ENCODE measurements around the gene FNIP1.

Gene FNIP1

DNA sequence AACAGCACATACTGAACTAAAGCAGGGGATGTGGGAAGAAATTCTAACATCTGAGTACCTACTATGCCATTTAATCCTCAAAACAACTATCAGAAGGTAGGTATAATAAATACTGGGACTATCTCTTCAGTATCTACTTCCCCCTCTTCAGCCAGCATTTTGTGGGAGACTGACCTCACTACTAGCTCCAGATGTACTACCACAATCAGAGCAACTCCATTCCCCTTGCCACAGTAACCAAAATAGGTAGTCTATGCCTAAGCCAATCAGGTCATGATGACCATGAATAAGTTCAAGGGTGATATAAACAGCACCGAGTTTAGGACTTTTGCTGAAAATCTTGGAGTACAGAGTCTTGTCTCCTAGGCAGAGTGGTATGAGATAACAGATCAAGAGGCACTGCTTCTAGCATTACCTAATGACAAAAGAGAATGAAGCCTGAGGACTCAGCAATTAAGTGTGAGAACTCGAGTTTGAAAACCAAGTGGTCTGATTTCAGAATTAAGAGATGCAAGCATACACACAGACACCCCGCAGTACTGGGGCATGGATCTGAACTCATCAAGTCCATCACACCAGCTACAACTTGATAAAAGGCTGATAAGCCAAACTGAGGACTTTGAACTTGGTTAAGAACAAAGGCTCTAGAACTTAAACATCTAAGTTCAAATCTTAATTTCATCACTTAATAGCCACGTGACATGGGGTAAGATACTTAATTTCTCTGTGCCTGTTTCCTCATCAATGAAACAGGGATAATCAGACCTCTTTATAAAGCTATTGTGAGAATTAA is 9.7 kb downstream of the FNIP1 start:
- Histone ChIP-seq H3K36me3 (ENCODE audit: insufficient read depth, low read length) (peaks cover 3% of the 10 kb centered on the region; the same call in 1 of the 2 replicates), H4K20me1 (ENCODE audit: insufficient read depth, low read length) (peaks cover 53% of the 10 kb centered on the region), H3K4me2 (ENCODE audit: insufficient read depth, low read length) (no peak overlapping the region), H2AFZ (ENCODE audit: low read depth, low read length) (no peak overlapping the region), H3K4me1 (ENCODE audit: insufficient read depth, low read length) (no peaks in the 10 kb centered on the region), H3K79me2 (ENCODE audit: insufficient read depth, low read length) (peaks cover 98% of the 10 kb centered on the region), H3K27ac (ENCODE audit: low read length) (no peak overlapping the region), H3K4me3 (ENCODE audit: low read depth in 1 of 2, low read length in 2 of 2) (no peak overlapping the region), H3K27me3 (ENCODE audit: insufficient read depth, low read length, poor library complexity) (no peaks in the 10 kb centered on the region), H3K9ac (ENCODE audit: low read depth, low read length) (no peak overlapping the region), H3K9me3 (ENCODE audit: insufficient read depth, low read length, severe bottlenecking) (no peaks in the 10 kb centered on the region)
- no peak for DNase-seq
- no peak; the same call in 2 of the 3 replicates for ATAC-seq (ENCODE audit: insufficient read depth, low read depth)
- TF ChIP-seq, protein P1, sequence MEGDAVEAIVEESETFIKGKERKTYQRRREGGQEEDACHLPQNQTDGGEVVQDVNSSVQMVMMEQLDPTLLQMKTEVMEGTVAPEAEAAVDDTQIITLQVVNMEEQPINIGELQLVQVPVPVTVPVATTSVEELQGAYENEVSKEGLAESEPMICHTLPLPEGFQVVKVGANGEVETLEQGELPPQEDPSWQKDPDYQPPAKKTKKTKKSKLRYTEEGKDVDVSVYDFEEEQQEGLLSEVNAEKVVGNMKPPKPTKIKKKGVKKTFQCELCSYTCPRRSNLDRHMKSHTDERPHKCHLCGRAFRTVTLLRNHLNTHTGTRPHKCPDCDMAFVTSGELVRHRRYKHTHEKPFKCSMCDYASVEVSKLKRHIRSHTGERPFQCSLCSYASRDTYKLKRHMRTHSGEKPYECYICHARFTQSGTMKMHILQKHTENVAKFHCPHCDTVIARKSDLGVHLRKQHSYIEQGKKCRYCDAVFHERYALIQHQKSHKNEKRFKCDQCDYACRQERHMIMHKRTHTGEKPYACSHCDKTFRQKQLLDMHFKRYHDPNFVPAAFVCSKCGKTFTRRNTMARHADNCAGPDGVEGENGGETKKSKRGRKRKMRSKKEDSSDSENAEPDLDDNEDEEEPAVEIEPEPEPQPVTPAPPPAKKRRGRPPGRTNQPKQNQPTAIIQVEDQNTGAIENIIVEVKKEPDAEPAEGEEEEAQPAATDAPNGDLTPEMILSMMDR (IDR thresholded peaks at IDR 0.05; ENCODE audit: borderline replicate concordance, extremely low read depth, low read length, poor library complexity, severe bottlenecking): no peak
- no peak for TF ChIP-seq EZH2 (IDR thresholded peaks at IDR 0.05; ENCODE audit: borderline replicate concordance, low read depth, low read length, severe bottlenecking)

DNA sequence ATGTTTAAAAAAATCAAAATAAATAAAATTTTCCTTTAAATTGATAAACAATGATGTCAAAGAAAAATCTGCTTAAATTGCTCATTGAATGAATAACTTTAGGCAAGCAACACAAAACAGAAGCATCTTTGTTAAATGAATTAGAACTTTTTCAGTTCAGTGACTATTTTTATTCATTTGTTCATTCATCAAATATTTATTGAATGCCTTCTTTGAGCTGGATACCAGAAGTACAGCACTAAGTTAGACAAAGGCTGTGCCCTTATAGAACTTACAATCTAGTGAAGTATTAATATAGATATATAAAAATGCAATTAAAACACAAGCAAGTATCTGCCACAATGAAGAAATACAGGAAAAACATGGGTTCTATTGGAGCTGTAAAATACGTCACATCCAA is 10.8 kb downstream of the FNIP1 start:
- TF ChIP-seq EZH2 (IDR thresholded peaks at IDR 0.05; ENCODE audit: borderline replicate concordance, low read depth, low read length, severe bottlenecking): no peak
- TF ChIP-seq, protein P1 (IDR thresholded peaks at IDR 0.05; ENCODE audit: borderline replicate concordance, extremely low read depth, low read length, poor library complexity, severe bottlenecking): no peak
- peaks cover 98% of the 10 kb centered on the region for H3K79me2 ChIP-seq (ENCODE audit: insufficient read depth, low read length)
- no peak overlapping the region for H3K4me2 ChIP-seq (ENCODE audit: insufficient read depth, low read length)
- ATAC-seq (ENCODE audit: insufficient read depth, low read depth) (no peak), DNase-seq (no peak)
- H3K9me3 ChIP-seq (ENCODE audit: insufficient read depth, low read length, severe bottlenecking): no peaks in the 10 kb centered on the region
- H3K36me3 ChIP-seq (ENCODE audit: insufficient read depth, low read length): peaks cover 8% of the 10 kb centered on the region; the same call in 1 of the 2 replicates
- H3K4me3 ChIP-seq (ENCODE audit: low read depth in 1 of 2, low read length in 2 of 2): no peak overlapping the region
- no peak overlapping the region for H2AFZ ChIP-seq (ENCODE audit: low read depth, low read length)
- no peak overlapping the region for H3K27ac ChIP-seq (ENCODE audit: low read length)
- H4K20me1 ChIP-seq (ENCODE audit: insufficient read depth, low read length): peaks cover 57% of the 10 kb centered on the region
- H3K9ac ChIP-seq (ENCODE audit: low read depth, low read length): no peak overlapping the region
- H3K4me1 ChIP-seq (ENCODE audit: insufficient read depth, low read length): no peaks in the 10 kb centered on the region
- H3K27me3 ChIP-seq (ENCODE audit: insufficient read depth, low read length, poor library complexity): no peaks in the 10 kb centered on the region

DNA sequence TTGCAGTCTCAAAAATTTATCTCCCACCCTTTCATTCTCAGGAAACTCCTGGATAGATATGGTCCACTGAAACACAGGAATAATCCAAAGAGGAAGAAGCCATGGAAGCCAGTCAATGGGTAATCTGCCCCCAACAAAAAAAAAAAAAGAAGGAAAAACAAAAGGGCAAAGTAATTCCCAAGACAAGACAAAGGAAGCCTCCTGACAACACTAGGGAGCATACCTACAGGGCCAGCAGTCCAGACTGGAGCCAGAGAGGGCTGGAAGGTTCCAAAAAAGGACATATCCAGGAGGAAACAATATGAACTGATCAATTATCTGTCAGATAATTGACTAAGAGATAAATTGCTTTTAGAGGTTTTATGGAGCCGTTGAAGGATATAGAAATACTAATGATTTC is 12.9 kb downstream of the FNIP1 start:
- DNase-seq: no peak
- Histone ChIP-seq H3K79me2 (ENCODE audit: insufficient read depth, low read length) (peaks cover 97% of the 10 kb centered on the region), H3K9ac (ENCODE audit: low read depth, low read length) (no peak overlapping the region), H3K4me1 (ENCODE audit: insufficient read depth, low read length) (no peaks in the 10 kb centered on the region), H3K27ac (ENCODE audit: low read length) (no peak overlapping the region), H4K20me1 (ENCODE audit: insufficient read depth, low read length) (peaks cover 42% of the 10 kb centered on the region), H2AFZ (ENCODE audit: low read depth, low read length) (no peak overlapping the region), H3K9me3 (ENCODE audit: insufficient read depth, low read length, severe bottlenecking) (no peaks in the 10 kb centered on the region), H3K4me3 (ENCODE audit: low read depth in 1 of 2, low read length in 2 of 2) (no peak overlapping the region), H3K4me2 (ENCODE audit: insufficient read depth, low read length) (no peak overlapping the region), H3K36me3 (ENCODE audit: insufficient read depth, low read length) (peaks cover 8% of the 10 kb centered on the region; the same call in 1 of the 2 replicates), H3K27me3 (ENCODE audit: insufficient read depth, low read length, poor library complexity) (no peaks in the 10 kb centered on the region)
- no peak for ATAC-seq (ENCODE audit: insufficient read depth, low read depth)
- TF ChIP-seq, protein P1 (IDR thresholded peaks at IDR 0.05; ENCODE audit: borderline replicate concordance, extremely low read depth, low read length, poor library complexity, severe bottlenecking): no peak
- no peak for TF ChIP-seq EZH2 (IDR thresholded peaks at IDR 0.05; ENCODE audit: borderline replicate concordance, low read depth, low read length, severe bottlenecking)

Measured in DND-41 (cell line).